ENCODE measurements around the gene PDE11A.
"Not testable (repeated sequence)": the region's sequence is repeated elsewhere in the genome, so short reads cannot be mapped to it uniquely, and the experiment has no call there.

The PDE11A gene

DNA sequence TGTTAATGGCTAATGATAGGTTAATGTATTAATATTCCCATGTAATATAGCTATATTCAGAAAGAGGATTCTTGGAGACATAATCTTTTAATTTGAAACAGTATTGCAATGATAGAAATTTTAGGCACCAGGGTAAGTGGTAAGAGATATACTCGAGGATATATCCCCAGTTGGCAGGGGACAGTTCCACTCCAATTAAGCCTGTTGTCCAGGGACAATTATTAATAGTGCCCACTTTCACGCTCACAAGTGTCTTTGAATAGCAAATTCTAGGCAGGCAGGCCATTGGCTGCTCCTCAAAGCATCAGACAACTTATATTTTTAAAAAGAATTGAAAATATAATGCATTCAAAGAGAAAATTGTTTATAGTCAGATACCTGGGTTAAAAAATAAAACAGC is 190.7 kb downstream of the PDE11A start:
- DNase-seq (ENCODE audit: low spot score) = no peak

DNA sequence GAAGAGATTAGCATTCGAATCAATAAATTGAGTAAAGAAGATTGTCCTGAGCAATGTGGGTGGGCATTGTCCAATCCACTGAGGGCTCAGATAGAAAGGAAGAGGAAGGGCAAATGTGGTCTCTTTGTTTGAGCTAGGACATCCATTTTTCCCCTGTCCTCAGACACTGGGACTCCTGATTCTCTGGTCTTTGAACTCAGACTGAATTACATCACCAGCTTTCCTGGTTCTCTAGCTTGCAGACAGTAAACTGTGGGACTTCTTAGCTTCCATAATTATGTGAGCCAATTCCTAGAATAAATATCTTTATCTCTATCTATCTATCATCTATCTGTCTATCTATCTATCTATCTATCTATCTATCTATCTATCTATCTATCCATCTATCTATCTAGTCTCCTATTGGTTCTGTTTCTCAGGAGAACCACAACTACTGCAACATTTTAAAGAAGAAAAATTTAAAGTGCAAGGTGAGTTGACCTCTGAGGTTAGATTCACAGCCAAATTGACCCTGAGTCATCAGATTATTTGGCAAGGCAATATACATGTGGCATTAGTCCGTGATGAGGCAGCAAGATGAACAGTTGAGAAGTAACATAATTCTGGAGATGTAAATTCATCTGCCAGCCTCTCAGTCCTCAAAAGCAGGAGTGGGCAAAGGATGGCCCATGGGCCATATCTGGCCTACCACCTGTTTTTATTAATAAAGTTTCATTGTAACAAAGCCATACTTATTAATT is 191.4 kb downstream of the PDE11A start:
- DNase-seq (ENCODE audit: low spot score) = no peak

DNA sequence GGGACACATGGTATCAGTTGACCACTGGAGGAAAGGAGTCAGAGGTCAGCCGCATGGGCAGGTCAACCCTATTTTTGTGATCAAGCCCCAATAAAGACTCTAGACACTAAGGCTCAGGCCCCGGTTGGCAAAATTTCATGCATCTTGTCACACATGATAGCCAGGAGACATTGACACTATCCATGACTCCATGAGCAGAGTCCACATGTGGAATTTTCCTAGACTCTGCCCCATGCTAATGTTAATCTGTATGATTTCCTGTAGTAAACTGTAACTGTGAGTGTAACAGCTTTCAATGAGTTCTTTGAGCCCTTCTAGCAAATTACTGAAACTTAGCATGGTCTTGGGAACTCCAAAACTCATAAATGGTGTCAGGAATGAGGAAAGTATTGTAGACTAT is 192.3 kb downstream of the PDE11A start:
- no peak for DNase-seq (ENCODE audit: low spot score)

DNA sequence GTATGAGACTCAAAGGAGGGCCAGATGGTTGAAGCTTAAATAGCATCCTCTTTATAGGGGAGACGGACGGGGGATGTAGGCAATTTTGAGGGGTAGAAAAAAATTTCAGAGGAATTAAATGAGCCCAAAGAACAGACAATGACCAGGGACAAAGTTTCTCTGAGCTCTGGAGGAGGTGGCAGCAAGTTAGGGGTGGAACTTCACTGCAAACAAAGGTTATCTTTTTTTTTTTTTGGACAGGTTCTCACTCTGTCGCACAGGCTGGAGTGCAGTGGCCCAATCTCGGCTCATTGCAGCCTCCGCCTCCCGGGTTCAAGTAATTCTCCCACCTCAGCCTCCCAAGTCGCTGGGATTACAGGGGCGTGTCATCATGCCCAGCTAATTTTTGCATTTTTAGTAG is 195.6 kb downstream of the PDE11A start:
- no peak for DNase-seq (ENCODE audit: low spot score)

DNA sequence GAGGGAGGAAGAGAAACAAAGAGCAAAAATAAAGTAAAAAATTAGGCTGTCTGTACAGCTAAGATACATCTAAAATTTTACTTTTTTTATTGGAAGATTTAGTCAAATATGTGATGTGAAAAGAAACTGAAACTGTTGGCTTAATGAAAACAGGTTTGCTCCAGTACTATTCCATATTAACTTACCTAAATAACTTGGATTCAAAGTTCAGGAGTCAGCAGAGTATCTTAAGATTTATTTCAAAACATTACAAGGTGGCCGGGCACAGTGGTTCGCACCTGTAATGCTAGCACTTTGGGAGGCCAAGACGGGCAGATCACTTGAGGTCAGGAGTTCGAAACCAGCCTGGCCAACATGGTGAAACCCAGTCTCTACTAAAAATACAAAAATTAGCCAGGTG is 197.9 kb downstream of the PDE11A start:
- no peak for DNase-seq (ENCODE audit: low spot score)

DNA sequence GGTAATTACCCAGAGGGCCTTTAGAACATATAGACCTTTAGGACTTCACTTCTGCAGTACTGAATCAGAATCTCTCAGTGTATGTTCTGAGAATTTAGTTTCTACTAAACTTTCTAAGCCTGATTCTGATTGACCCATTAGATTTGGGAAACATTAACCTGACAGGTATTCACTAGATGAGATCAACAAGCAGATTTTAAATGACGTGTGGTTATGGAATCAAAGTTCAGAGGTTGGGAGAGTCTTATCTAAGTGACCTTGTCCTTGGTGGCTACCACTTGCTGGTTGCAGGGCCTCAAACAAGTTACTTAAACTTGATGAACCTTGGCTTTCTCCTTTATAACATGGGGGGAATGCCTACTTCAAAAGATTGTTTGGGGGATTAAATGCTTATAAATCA is 198.7 kb downstream of the PDE11A start:
- no peak for DNase-seq (ENCODE audit: low spot score)

DNA sequence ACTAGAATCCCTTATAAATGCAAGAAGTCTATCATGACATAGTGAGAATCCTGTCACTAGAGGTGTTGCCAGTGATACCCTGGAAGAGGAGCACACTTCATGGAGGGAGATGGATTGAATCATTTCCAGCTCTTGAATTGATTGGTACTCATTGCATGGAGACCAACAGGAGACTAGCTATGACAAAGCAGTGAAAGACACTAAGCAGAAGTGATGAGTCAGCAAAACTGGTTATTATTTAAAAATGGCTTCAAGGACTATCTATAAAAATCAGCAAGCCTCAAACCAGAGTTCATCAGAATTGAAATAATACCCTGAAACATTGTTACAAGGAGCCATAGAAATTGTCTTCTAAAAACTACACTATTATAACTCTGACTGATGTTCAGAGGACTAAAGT is 200.3 kb downstream of the PDE11A start:
- no peak for DNase-seq (ENCODE audit: low spot score)

DNA sequence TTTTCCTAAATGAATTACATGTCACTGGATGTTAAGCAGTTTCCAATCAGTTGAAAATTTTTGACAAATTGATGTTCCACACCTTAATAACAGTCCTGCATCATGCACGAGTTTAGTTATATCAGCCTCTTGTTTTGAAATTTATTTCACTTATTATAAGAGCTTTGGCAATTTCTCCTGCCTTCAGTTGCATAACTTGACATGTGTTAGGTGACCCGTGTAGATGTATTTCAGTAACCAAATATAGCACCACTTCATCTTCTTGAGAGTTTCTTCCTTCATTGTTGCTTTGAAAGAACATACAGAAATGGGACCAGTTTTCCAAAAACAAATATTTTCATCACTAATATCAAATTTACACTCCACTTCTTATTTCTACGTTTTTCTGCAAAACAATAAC is 202.7 kb downstream of the PDE11A start:
- DNase-seq (ENCODE audit: low spot score) = no peak

DNA sequence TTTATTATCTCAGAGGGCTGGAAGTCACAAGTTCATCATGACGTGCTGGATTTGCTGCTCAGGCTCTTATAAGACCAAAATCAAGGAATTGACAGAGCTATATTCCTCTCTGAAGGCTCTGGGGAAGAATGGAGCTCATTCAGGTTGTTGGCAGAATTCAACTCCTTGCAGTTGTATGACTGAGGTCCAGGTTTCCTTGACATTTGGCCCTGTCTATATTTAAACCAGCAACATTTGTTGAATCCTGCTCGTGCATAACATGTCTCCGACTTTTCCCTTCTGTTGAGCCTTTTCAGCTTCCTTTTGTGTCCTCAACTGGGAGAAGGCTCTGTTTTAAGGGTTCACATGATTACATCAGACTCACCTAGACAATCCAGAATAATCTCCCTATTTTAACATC is 203.4 kb downstream of the PDE11A start:
- DNase-seq (ENCODE audit: low spot score) = no peak

DNA sequence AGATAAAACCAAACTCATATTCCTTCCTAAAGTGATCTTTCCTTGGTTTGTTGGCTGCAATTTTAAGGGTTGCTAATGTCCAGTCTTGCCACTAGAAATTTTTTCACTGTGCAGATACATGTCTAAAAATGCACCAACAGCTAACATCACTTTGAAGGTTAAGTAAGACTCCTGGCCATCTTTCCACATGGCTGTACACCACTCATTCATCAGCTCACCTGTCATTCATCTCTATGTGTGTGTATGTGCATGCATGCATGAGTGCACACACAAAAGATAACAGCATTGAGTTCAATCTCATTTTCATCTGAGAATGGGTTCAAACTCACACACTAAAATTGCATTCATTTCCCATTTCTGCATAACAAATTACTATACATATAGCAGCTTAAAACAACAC is 203.8 kb downstream of the PDE11A start:
- DNase-seq (ENCODE audit: low spot score) = no peak

DNA sequence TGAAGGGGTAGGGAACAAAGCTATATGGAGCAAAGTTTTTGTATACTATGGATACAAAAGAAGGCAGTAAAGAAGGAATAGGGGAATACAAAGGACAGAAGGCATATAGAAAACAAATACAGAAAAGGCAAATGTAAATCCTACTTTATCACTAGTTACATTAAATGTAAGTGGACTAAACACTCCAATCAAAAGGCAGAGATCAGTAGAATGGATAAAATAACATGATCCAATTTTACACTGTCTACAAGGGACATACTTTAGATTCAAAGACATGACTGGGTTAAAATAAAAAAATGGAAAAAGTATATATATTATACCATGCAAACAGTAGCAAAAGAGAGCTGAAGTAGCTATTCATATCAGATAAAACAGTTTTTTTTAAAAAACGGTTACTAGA is 215.0 kb downstream of the PDE11A start:
- DNase-seq (ENCODE audit: low spot score) = no peak

DNA sequence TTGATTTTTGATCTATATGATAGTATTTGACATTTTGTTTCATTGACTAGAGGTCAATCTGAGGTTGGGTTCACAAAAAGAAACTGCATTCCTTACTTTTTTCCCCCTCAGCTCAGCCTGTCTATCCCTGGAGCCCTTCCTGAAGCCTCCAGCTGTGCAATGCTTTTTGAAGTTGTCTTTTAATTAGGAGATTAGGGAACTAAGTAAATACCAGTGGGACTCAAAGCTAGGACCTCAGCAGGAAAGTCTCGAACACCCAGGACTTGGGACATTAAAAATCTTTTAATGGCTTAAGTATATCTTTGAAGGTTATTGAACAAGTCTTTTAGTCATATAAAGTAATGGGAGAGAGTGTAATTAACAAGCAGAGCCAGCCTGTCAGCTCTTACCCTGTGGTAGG is 220.2 kb downstream of the PDE11A start:
- DNase-seq (ENCODE audit: low spot score) = no peak

DNA sequence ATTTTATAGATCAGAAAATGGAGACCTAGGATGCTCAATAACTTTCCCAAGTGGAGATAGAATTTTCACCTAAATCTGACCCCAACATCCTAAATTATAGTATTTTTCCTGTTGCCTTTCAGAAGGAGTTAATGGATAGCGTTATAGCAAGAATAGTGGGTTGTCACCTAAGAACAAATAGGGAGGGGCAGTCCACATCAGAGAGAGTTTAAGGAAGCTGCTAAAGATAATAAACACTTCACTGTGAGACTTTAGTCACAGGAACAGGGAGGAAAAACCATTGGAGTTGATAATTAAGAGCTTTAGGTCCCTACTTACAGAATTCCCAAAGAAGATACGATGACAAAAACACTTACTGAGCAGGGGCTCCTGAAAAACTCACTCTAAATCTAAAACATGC is 229.4 kb downstream of the PDE11A start:
- DNase-seq (ENCODE audit: low spot score) = no peak

DNA sequence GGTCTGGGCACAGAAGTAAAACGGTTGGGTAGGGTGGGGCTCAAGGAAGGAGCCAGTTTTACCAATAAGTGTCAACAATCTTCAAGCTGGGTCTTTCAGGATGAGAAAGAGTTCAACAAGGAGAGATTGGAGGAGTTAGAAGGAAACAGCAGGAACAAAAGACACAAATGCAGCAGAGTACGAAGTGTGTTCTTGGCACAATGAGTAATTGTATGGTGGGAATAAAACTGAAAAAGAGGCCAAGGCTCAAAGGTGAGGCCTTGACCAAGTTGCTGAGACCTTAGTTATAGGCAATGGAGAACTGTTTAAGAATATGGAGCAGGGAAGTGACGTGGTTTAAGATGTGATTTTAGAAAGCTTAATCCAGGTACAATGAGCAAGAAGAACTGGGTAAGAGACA is 230.3 kb downstream of the PDE11A start:
- no peak for DNase-seq (ENCODE audit: low spot score)

DNA sequence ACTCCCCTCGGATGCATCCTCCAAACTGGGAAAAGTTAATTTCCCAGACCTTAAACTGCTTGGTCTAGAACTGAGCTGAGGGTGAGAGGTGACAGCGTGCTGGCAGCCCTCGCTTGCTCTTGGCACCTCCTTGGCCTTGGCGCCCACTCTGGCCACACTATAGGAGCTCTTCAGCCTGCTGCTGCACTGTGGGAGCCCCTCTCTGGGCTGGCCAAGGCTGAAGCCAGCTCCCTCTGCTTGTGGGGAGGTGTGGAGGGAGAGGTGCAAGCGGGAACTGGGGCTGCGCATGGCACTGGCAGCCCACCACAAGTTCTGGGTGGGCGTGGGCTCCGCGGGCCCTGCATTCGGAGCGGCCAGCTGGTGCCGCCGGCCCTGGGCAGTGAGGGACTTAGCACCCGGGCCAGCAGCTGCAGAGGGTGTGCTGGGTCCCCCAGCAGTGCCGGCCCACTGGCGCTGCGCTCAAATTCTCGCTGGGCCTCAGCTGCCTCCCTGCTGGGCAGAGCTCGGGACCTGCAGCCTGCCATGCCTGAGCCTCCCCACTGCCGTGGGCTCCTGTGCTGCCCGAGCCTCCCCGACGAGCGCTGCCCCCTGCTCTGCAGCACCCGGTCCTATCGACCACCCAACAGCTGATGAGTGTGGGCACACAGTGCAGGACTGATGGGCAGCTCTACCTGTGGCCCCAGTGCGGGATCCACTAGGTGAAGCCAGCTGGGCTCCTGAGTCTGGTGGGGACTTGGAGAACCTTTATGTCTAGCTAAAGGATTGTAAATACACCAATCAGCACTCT is 237.0 kb downstream of the PDE11A start:
- not testable (repeated sequence) for DNase-seq (ENCODE audit: low spot score)

DNA sequence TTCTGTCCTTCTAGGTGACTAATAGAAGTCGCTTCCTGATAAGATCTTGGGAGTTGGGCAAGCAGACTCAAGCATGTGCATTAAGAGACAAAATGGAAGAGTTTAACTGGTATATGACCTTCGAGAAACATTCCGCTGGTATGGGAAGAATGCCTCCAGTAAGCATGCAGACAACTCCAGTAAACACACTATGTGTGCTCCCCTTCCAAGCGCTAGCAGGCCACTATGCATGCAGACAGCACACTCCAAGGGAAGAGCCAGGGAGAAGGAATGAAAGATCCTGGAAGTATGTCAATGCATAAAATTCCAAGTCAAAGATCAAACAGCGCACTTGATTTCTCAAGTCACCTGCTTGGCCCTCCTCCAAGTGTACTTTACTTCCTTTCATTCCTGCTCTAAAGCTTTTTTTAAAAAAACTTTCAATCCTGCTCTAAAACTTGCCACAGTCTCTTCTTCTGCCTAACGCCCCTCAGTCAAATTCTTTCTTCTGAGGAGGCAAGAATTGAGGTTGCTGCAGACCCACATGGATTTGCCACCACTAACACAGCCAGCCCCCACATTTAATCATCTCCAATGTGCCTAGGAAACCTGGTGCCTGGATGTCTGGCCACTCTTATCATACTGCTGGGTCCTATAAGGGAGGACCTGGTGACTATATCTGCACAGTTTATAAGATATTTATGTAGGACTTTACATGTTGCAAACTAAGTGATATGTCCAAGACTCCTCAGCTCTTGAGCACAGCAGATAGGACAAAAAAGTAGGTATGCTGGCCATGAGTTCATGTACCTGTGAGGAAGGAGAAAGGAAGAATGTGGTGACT is 239.8 kb downstream of the PDE11A start:
- no peak for DNase-seq (ENCODE audit: low spot score)

DNA sequence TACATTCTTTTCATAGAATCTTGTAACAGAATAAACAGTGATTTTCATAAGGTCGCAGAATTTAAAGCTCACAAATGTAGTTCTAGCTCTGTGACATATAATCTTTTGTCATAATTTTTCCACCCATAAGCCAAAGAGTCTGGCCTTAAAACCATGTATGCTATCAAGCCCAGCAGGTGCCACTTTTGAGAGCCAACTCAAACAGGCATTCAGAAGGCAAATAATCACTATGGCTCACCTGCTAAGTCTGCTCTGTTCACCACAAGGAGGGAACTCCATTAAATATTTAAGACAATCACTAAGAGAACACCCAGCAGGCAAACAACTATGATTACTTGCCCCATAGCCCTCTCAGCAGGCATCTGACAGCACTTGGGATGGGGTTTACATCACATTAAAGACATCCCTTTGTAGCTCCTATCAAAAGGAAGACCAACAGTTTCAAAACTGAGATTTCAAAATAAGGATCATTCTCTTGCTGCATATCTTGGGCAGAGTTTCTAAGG is 241.6 kb downstream of the PDE11A start:
- DNase-seq (ENCODE audit: low spot score) = no peak

DNA sequence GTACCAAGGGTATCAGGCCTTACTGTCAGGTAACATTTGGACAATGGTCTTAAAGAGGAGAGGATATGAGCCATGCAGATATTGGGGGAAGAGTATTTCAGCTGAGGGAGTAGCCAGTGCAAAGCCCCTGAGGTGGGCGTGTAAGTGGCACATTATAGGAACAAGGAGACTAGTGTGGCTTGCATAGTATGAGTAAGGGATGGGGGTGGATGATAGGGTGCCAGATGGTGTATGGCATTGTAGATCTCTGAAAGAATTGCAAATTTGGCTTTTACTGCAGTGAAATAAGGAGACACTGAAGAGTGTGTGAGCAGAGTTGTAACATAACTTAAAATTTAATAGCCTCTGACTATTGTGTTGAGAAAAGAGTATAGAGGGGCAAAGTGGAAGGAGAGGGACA is 244.0 kb downstream of the PDE11A start:
- no peak for DNase-seq (ENCODE audit: low spot score)

DNA sequence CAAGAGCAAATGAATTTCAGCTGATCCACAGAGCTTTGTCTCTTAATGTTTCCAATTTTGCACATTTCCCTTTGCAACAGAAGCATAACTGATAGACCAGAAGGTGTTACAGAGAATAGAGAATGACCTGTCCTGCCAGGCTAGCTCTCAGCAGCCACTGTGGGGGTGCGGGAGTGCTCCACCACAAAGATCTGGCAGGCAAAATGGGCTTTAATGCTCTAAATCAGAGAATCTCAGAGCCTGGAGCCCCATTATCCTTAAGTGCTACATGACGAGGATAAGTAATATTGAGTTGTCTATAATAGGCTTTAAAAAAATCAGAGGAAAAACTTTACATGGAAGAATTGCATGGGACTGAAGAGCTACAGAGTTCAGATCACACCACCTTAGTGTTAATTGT is 245.7 kb downstream of the PDE11A start:
- no peak for DNase-seq (ENCODE audit: low spot score)

DNA sequence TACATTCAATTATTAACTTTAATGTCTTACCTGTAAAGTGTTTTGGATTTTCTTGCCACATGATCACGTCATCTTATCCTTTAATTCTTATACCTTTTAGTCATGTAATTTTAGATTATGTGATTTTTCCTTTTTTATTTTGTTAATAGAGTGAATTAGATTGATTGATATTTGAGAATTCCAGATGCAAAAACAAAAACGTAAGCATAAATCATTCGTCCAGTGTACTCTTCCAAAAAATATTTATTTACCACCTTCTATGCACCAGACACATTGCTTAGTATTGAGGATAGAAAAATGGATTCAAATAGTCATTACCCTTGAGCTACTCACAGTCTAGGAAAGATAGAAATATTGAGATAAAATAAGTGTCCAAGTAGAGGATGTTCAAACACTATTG is 249.6 kb downstream of the PDE11A start:
- no peak for DNase-seq (ENCODE audit: low spot score)

DNA sequence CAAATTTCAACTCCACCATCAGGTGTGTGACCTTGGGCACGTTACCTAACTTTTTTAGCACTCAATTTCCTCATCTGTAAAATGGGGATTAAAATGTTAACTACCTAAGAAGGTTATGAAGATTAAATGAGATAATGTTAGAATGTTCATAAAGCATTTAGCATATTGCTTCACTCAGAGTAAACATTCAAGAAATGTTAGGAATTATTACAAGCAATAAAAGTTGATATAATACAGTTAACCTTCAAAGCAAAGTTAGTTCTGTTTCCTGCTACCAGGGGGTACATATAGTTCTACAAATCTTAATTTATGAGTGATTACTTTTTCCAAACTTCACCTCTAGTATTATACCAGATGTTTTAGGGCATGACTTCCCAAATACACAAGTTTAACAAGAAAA is 254.2 kb downstream of the PDE11A start:
- no peak for DNase-seq (ENCODE audit: low spot score)

DNA sequence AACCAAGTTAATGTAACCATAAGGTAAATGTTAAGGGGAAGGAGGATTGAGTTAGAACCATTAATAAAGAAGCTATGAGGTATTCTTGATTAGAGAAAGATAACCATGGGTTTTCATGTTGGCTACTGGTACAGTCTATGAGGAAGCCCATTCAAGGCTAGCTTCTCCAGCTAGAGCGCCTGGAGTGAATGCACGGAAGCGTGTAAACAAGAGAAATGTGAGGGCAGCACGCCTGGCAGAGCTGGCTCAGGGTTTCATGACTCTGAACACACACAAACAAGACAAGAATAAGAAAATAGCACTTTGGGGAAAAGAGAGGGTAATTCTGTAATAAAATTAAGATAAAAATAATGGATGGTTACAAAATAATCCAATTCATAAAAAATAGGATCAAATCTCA is 255.3 kb downstream of the PDE11A start:
- no peak for DNase-seq (ENCODE audit: low spot score)

DNA sequence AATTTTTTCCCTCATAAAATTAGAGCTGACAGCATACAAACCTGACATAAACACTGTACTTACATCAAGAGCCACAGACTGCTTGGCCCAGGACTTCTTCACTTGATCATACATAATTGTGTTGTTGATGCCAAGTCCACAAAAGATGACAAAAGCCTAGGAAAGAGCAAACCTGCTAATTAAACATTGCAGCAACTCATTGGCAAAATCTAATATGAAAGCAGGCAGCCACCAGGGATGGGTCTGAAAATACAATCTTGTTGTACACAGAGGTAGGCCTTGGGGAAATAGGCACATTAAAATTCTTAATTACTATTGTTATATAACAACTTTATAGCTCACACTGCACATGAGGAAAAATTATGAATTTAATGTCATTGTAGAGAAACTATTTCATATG is 255.8 kb downstream of the PDE11A start:
- no peak for DNase-seq (ENCODE audit: low spot score)

All from NAMALWA (cell line).